PC-9 (cell line): ENCODE data around the gene PTPRD.

Experiments
- EZH2 ChIP-seq: fragments of 200-600 bp; sonication (generic); IDR thresholded peaks from 2 replicates; pipeline ENCODE4 v1.8.0; 2017; ENCODE audit warnings: antibody characterized with exemption, low read depth
- TF ChIP-seq, protein P1 (sequence below): fragments of 200-600 bp; sonication (generic); conservative IDR thresholded peaks from 2 replicates; pipeline ENCODE4 v1.6.1; 2017; ENCODE audit warnings: mixed run types, antibody characterized with exemption, mild to moderate bottlenecking, moderate library complexity

DNA sequence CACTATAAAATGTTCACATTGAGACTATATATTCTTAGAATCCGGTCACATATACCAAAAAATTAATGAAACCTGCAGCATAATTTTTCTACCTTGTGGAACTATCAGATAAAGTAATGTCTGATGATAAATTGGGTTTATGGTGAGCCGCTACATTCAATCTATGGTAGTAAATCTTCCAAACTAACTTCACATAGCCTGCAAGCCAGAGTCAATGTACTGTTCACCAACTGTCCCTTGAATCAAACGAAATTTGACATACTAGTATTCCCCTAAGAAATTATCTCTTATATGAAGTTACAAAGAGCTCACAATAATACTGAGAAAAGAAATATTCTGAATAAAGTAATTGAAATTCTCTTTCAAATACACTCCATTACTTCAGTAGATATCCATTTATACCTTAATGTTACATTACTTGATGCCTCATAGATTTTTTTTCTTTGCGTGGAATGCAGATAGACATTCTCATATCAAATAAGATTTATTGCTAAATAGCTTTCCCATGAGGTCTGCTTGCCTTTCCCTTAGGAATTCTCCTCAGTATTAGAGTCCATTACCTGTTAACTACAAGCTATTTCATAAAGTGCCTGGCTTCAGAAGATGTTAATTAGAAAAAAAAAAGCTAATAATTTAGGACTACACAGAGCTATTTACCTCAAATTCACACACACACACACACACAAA is 169.5 kb downstream of the PTPRD start:
- TF ChIP-seq, protein P1, sequence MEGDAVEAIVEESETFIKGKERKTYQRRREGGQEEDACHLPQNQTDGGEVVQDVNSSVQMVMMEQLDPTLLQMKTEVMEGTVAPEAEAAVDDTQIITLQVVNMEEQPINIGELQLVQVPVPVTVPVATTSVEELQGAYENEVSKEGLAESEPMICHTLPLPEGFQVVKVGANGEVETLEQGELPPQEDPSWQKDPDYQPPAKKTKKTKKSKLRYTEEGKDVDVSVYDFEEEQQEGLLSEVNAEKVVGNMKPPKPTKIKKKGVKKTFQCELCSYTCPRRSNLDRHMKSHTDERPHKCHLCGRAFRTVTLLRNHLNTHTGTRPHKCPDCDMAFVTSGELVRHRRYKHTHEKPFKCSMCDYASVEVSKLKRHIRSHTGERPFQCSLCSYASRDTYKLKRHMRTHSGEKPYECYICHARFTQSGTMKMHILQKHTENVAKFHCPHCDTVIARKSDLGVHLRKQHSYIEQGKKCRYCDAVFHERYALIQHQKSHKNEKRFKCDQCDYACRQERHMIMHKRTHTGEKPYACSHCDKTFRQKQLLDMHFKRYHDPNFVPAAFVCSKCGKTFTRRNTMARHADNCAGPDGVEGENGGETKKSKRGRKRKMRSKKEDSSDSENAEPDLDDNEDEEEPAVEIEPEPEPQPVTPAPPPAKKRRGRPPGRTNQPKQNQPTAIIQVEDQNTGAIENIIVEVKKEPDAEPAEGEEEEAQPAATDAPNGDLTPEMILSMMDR, result no peak
- no peak for TF ChIP-seq EZH2
